Heart left ventricle (tissue), 16 donors: Measurements from ENCODE around the gene CPE. TPM values are rescaled to one million over a fixed set of nuclear protein-coding genes. Genes with fewer than 3 reads are reported as not detected.

Experiments used
- ATAC-seq, 4 donors: fragments of 200-7000 bp; cut with Tn5 transposase; one replicate each; pipeline ENCODE4 v1.9.1; 2020 to 2022; ENCODE audit warnings: moderate library complexity in 4 of 4, mild to moderate bottlenecking in 3 of 4, moderate number of reproducible peaks in 1 of 4
- DNase-seq, 5 donors: peaks; one replicate each; pipeline ENCODE4 v3.0.0-alpha.2; 2020
- H3K27ac ChIP-seq, 12 donors: fragments of 200-600 bp; sonication (generic) in 4 of 12; one replicate each; pipeline versions ENCODE4 v1.5.0 to v1.8.0; 2016 to 2022; ENCODE audit warnings: mild to moderate bottlenecking in 2 of 12
- H3K27me3 ChIP-seq, 9 donors: fragments of 200-600 bp; sonication (generic) in 2 of 9; one replicate each; pipeline versions ENCODE4 v1.5.1 to v1.8.0; 2016 to 2022; ENCODE audit warnings: mild to moderate bottlenecking in 3 of 9
- H3K36me3 ChIP-seq, 9 donors: fragments of 200-600 bp; sonication (generic) in 2 of 9; one replicate each; pipeline versions ENCODE4 v1.5.0 to v1.8.0; 2018 to 2022; ENCODE audit warnings: mild to moderate bottlenecking in 2 of 9
- H3K4me1 ChIP-seq, 12 donors: fragments of 200-600 bp; sonication (generic) in 4 of 12; one replicate each; pipeline versions ENCODE4 v1.5.0 to v1.8.0; 2016 to 2022; ENCODE audit warnings: mild to moderate bottlenecking in 3 of 12
- H3K4me3 ChIP-seq, 12 donors: fragments of 200-600 bp; sonication (generic) in 4 of 12; one replicate each; pipeline versions ENCODE4 v1.5.0 to v1.8.0; 2017 to 2022; ENCODE audit warnings: mild to moderate bottlenecking in 9 of 12, moderate library complexity in 4 of 12
- H3K9me3 ChIP-seq, 12 donors: fragments of 200-600 bp; sonication (generic) in 4 of 12; one replicate each; pipeline versions ENCODE4 v1.5.0 to v1.8.0; 2016 to 2022; ENCODE audit warnings: mild to moderate bottlenecking in 1 of 12
- POLR2A ChIP-seq, 2 donors: fragments of 450-650 bp; IDR thresholded peaks; one replicate each; pipeline ENCODE4 v1.6.1; 2017; ENCODE audit warnings: antibody characterized with exemption in 2 of 2, mild to moderate bottlenecking in 2 of 2, moderate library complexity in 2 of 2
- WGBS, 4 donors: extraction: QIAGEN DNeasy Blood & Tissue Kit in 2 of 4; methylation state at CpG; one replicate each; pipeline versions ENCODE4 v1.1.5 to v1.1.7; 2013 to 2018; 5-methylcytosine and 5-hydroxymethylcytosine counted together
- intact Hi-C, 10 donors: fragments of 100-400 bp; cut with DNase I; formaldehyde crosslinking; loops; one replicate each; pipeline versions ENCODE4 v1.11.1 to v1.14.2; 2022
- polyA plus RNA-seq, 2 donors: library from polyadenylated mRNA; stranded (reverse); fragments of 200-250 nt; gene quantifications; one replicate each; pipeline ENCODE4 v1.2.3, GENCODE V29; 2013
- total RNA-seq, 9 donors: library from RNA; depleted of rRNA in 2 of 9; stranded (reverse); fragments of >200 nt in 2 of 9; fragmentation: NEBNext Ultra II Directional in 3 of 9; extraction: Animal tissue kit (Norgen Biotek cat#: 25700) in 3 of 9; gene quantifications; one replicate each; pipeline versions ENCODE4 v1.1.0 to v1.2.4, GENCODE V29; 2016 to 2023
- TF ChIP-seq, protein P1 (sequence below), 12 donors: fragments of 200-600 bp; sonication (generic) in 4 of 12; IDR thresholded peaks; one replicate each; pipeline versions ENCODE4 v1.5.0 to v1.8.0; 2018 to 2022; ENCODE audit warnings: antibody characterized with exemption in 12 of 12, mild to moderate bottlenecking in 5 of 12
- donor health status: ischemic (EF 13 %, LVEDD 7.1; RV severe dilation, severe dysfunction).
- donor health status: healthy with polysubstance abuse.
- donor health status: DM: no; HTN: yes; CAD: no.
- donor health status: DM: no; HTN: no; CAD: no.
- donor health status: ischemic (EF 25% LVEDD 6.9; RV normal size, moderate dysfunction).
- donor health status: ischemic (EF 25% LVEDD 5.7; RV mildly dilated, moderate dysfunction).
- donor health status: healthy.
- donor health status: DM: yes; HTN: yes; CAD: no.
- donor health status: ischemic (EF 35%, LVEDD 5.7; RV mildly dilated, moderate dysfunction).
- donor health status: nonischemic (EF 11% LVEDD 7.7; RV severe dilation, severe dysfunction).
- donor health status: DM: yes; HTN: yes; CAD: no.
- donor health status: PGD.
- donor health status: ischemic (EF 29% LVEDD 5.4; RV normal size, mild dysfunction).
- donor health status: nonischemic (EF 23%, LVEDD 6.1; RV moderate dilation, normal function).

The CPE gene
- total and polyA plus RNA-seq, 11 donors: 13.3 to 115 (median 28.4) TPM

DNA sequence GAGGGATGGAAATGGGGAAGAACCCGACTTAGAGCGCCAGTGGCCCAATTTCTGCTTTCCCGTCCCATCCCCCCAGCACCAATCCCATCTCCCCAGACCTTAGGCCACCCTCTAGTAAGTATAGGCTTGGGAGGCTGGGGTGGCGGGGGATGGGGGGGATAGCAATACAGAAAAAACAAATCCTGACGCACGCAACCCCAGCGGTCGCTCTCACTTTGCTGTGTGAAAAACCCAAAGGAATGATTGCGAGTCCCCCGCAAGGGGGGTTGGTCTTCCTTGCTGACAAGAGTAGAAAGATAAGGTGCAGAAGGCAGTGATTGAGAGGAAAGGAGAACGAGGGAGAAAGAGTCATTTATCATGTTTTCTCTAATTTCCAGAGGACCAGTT, 863 bp downstream of the CPE start:
- ATAC-seq: peak in 1 of 4 donors; percentile 29
- peak in 2 of 5 donors; percentile 24 to 28 for DNase-seq

GRCh38 chr4:165380805-165381204, 2.0 kb downstream of the CPE start:
- H3K36me3 ChIP-seq: no peaks in the 10 kb centered on the region
- 68 to 75% (median 71%) methylated on average over 1 of the region's 1 CpG for WGBS, 4 donors
- H3K9me3 ChIP-seq: no peaks in the 10 kb centered on the region
- peaks cover 0 to 44% (median 4%) of the 10 kb centered on the region in 9 donors for H3K27me3 ChIP-seq
- H3K27ac ChIP-seq: peak overlapping the region in 1 of 12 donors; percentile 10
- H3K4me3 ChIP-seq: peak overlapping the region in 6 of 12 donors; percentile 53 to 71 (median 62)
- TF ChIP-seq, protein P1, sequence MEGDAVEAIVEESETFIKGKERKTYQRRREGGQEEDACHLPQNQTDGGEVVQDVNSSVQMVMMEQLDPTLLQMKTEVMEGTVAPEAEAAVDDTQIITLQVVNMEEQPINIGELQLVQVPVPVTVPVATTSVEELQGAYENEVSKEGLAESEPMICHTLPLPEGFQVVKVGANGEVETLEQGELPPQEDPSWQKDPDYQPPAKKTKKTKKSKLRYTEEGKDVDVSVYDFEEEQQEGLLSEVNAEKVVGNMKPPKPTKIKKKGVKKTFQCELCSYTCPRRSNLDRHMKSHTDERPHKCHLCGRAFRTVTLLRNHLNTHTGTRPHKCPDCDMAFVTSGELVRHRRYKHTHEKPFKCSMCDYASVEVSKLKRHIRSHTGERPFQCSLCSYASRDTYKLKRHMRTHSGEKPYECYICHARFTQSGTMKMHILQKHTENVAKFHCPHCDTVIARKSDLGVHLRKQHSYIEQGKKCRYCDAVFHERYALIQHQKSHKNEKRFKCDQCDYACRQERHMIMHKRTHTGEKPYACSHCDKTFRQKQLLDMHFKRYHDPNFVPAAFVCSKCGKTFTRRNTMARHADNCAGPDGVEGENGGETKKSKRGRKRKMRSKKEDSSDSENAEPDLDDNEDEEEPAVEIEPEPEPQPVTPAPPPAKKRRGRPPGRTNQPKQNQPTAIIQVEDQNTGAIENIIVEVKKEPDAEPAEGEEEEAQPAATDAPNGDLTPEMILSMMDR (IDR thresholded peaks at IDR 0.05): no peak
- TF ChIP-seq POLR2A (IDR thresholded peaks at IDR 0.05): no peak
- peaks cover 0 to 27% (median 2%) of the 10 kb centered on the region in 12 donors for H3K4me1 ChIP-seq
- intact Hi-C loops: no loop called here
- no peak for DNase-seq
- no peak for ATAC-seq

More for the DNA sequence above, 863 bp downstream of the CPE start:
- TF ChIP-seq, protein P1 (IDR thresholded peaks at IDR 0.05): no peak
- TF ChIP-seq POLR2A (IDR thresholded peaks at IDR 0.05): no peak
- Histone ChIP-seq H3K36me3 (no peaks in the 10 kb centered on the region), H3K4me3 (peak overlapping the region; percentile 39 to 71 (median 59)), H3K4me1 (peaks cover 0 to 21% (median 2%) of the 10 kb centered on the region in 12 donors), H3K27ac (peak overlapping the region; percentile 17 to 80 (median 64)), H3K9me3 (peaks cover 0 to 9% (median under 1%) of the 10 kb centered on the region in 12 donors), H3K27me3 (peaks cover 0 to 44% (median 4%) of the 10 kb centered on the region in 9 donors)
- intact Hi-C loops: loop anchor here in 6 of 10 donors (5.0 kb wide), 1 partner anchor 83 kb away; no protein-coding TSS in a partner anchor
- 46 to 54% (median 49%) methylated on average over 10 to 11 of the region's 11 CpGs for WGBS, 4 donors

GRCh38 chr4:165381821-165382373, 3.1 kb downstream of the CPE start:
- no peak for DNase-seq
- ATAC-seq: no peak
- Histone ChIP-seq H3K9me3 (no peaks in the 10 kb centered on the region), H3K4me1 (peaks cover 0 to 27% (median 2%) of the 10 kb centered on the region in 12 donors), H3K27me3 (peaks cover 0 to 40% (median 4%) of the 10 kb centered on the region in 9 donors), H3K4me3 (no peak overlapping the region), H3K36me3 (no peaks in the 10 kb centered on the region), H3K27ac (no peak overlapping the region)
- intact Hi-C loops: no loop called here
- no peak for TF ChIP-seq POLR2A (IDR thresholded peaks at IDR 0.05)
- TF ChIP-seq, protein P1 (IDR thresholded peaks at IDR 0.05): no peak
- 55 to 71% (median 66%) methylated on average over 3 of the region's 3 CpGs for WGBS, 4 donors

DNA sequence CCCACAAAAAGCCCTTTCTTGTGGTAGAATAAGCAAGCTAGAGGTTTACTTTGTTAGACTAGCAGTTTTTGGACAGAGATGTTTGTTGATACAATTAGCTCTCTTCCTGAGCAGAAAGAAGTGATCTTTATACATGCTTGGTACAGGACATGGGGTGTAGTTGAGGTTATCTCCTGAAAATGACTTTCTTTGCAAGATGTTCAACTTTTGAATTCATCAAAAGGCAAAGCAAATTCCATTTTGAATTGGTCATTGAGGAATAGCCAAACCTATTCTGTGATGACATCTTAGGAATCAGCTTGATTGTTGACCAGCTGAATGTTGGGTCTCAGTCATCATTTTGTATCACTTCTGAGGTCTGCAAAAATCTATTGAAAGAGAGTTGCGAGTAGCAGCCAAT, 3.8 kb downstream of the CPE start:
- TF ChIP-seq POLR2A (IDR thresholded peaks at IDR 0.05): no peak
- TF ChIP-seq, protein P1 (IDR thresholded peaks at IDR 0.05): no peak
- WGBS, 4 donors: 86 to 96% (median 93%) methylated on average over 1 of the region's 1 CpG
- ATAC-seq (no peak), DNase-seq (no peak)
- no peak overlapping the region for H3K4me3 ChIP-seq
- intact Hi-C loops: no loop called here
- no peaks in the 10 kb centered on the region for H3K9me3 ChIP-seq
- H3K27me3 ChIP-seq: peaks cover 0 to 34% (median 4%) of the 10 kb centered on the region in 9 donors
- H3K4me1 ChIP-seq: peaks cover 0 to 27% (median 2%) of the 10 kb centered on the region in 12 donors
- no peaks in the 10 kb centered on the region for H3K36me3 ChIP-seq
- peak overlapping the region in 1 of 12 donors; percentile 27 for H3K27ac ChIP-seq
